Measurements from ENCODE around the gene PDGFA.

PDGFA gene

GRCh38 chr7:536231-536630 lies 16.6 kb upstream of the PDGFA start:
- no peak for DNase-seq (ENCODE audit: low read depth)

GRCh38 chr7:534959-535358 lies 15.3 kb upstream of the PDGFA start:
- no peak for DNase-seq (ENCODE audit: low read depth)

- DNase-seq (ENCODE audit: low read depth) = no peak
Observed at GRCh38 chr7:534075-534474, 14.4 kb upstream of the PDGFA start.

GRCh38 chr7:533266-533665 lies 13.6 kb upstream of the PDGFA start:
- no peak for DNase-seq (ENCODE audit: low read depth)

GRCh38 chr7:532379-533143 lies 12.9 kb upstream of the PDGFA start:
- DNase-seq (ENCODE audit: low read depth) = no peak

- no peak for DNase-seq (ENCODE audit: low read depth)
Observed at GRCh38 chr7:531777-532176, 12.1 kb upstream of the PDGFA start.

GRCh38 chr7:528451-528850 lies 8.8 kb upstream of the PDGFA start:
- DNase-seq (ENCODE audit: low read depth) = no peak

GRCh38 chr7:527723-528122 lies 8.1 kb upstream of the PDGFA start:
- no peak for DNase-seq (ENCODE audit: low read depth)

- DNase-seq (ENCODE audit: low read depth) = no peak
Observed at GRCh38 chr7:526460-527034, 6.9 kb upstream of the PDGFA start.

- DNase-seq (ENCODE audit: low read depth) = no peak
Observed at GRCh38 chr7:525740-526139, 6.1 kb upstream of the PDGFA start.

- DNase-seq (ENCODE audit: low read depth) = no peak
Observed at GRCh38 chr7:524800-525199, 5.2 kb upstream of the PDGFA start.

- DNase-seq (ENCODE audit: low read depth) = no peak
Observed at GRCh38 chr7:523347-524336, 4.0 kb upstream of the PDGFA start.

- no peak for DNase-seq (ENCODE audit: low read depth)
Observed at GRCh38 chr7:522951-523314, 3.3 kb upstream of the PDGFA start.

GRCh38 chr7:522071-522950 lies 2.7 kb upstream of the PDGFA start:
- DNase-seq (ENCODE audit: low read depth) = no peak

- no peak for DNase-seq (ENCODE audit: low read depth)
Observed at GRCh38 chr7:521221-522070, 1.8 kb upstream of the PDGFA start.

GRCh38 chr7:520503-521161 lies 986 bp upstream of the PDGFA start:
- DNase-seq (ENCODE audit: low read depth) = no peak

GRCh38 chr7:518630-519483 lies 789 bp downstream of the PDGFA start:
- no peak for DNase-seq (ENCODE audit: low read depth)

- no peak for DNase-seq (ENCODE audit: low read depth)
Observed at GRCh38 chr7:517774-518629, 1.6 kb downstream of the PDGFA start.
